ENCODE data around the gene CCNB3.
"Not testable (repeated sequence)": the region's sequence is repeated elsewhere in the genome, so short reads cannot be mapped to it uniquely, and the experiment has no call there.

The CCNB3 gene

GRCh38 chrX:50211510-50211909, 6.9 kb downstream of the CCNB3 start:
- DNase-seq (ENCODE audit: low spot score in 2 of 2) = no peak
- H3K27ac Mint-ChIP-seq = no peak overlapping the region

GRCh38 chrX:50281253-50281652, 76.7 kb downstream of the CCNB3 start:
- DNase-seq (ENCODE audit: low spot score in 2 of 2) = no peak
- Mint-ChIP-seq H3K4me1 (no peaks in the 10 kb centered on the region), H3K9me3 (no peaks in the 10 kb centered on the region), H3K36me3 (no peaks in the 10 kb centered on the region), H3K27ac (no peak overlapping the region), H3K4me3 (no peak overlapping the region)
- no peak for ATAC-seq

More at GRCh38 chrX:50211510-50211909, 6.9 kb downstream of the CCNB3 start:
- ATAC-seq = no peak
- Mint-ChIP-seq H3K9me3 (no peaks in the 10 kb centered on the region), H3K4me3 (no peak overlapping the region), H3K36me3 (no peaks in the 10 kb centered on the region), H3K4me1 (no peaks in the 10 kb centered on the region)

- DNase-seq (ENCODE audit: low spot score in 2 of 2) = no peak
- ATAC-seq = no peak
- H3K9me3 Mint-ChIP-seq = no peaks in the 10 kb centered on the region
- no peaks in the 10 kb centered on the region for H3K36me3 Mint-ChIP-seq
- H3K27ac Mint-ChIP-seq = no peak overlapping the region
- no peak overlapping the region for H3K4me3 Mint-ChIP-seq
- no peaks in the 10 kb centered on the region for H3K4me1 Mint-ChIP-seq
Measured at GRCh38 chrX:50327235-50327634, 122.7 kb downstream of the CCNB3 start.

- not testable (repeated sequence) for H3K4me1 Mint-ChIP-seq; H3K36me3 Mint-ChIP-seq; H3K9me3 Mint-ChIP-seq; H3K27ac Mint-ChIP-seq; ATAC-seq; H3K4me3 Mint-ChIP-seq; DNase-seq (ENCODE audit: low spot score in 2 of 2)
Measured at GRCh38 chrX:50332668-50333067, 128.1 kb downstream of the CCNB3 start.

- DNase-seq (ENCODE audit: low spot score in 2 of 2) = no peak
- Mint-ChIP-seq H3K4me1 (no peaks in the 10 kb centered on the region), H3K4me3 (no peak overlapping the region), H3K36me3 (no peaks in the 10 kb centered on the region), H3K27ac (no peak overlapping the region), H3K9me3 (no peaks in the 10 kb centered on the region)
- ATAC-seq = no peak
Measured at GRCh38 chrX:50333308-50333707, 128.7 kb downstream of the CCNB3 start.

- DNase-seq (ENCODE audit: low spot score in 2 of 2) (no peak), ATAC-seq (no peak)
- no peak overlapping the region for H3K4me3 Mint-ChIP-seq
- H3K36me3 Mint-ChIP-seq = no peaks in the 10 kb centered on the region
- no peak overlapping the region for H3K27ac Mint-ChIP-seq
- no peaks in the 10 kb centered on the region for H3K4me1 Mint-ChIP-seq
- no peaks in the 10 kb centered on the region for H3K9me3 Mint-ChIP-seq
Measured at GRCh38 chrX:50343917-50344316, 139.4 kb downstream of the CCNB3 start.

- H3K4me3 Mint-ChIP-seq = no peak overlapping the region
- ATAC-seq (no peak), DNase-seq (ENCODE audit: low spot score in 2 of 2) (no peak)
- H3K27ac Mint-ChIP-seq = no peak overlapping the region
- H3K36me3 Mint-ChIP-seq = no peaks in the 10 kb centered on the region
- H3K9me3 Mint-ChIP-seq = no peaks in the 10 kb centered on the region
- no peaks in the 10 kb centered on the region for H3K4me1 Mint-ChIP-seq
Measured at GRCh38 chrX:50372966-50373365, 168.4 kb downstream of the CCNB3 start.

- Mint-ChIP-seq H3K4me3 (no peak overlapping the region), H3K9me3 (no peaks in the 10 kb centered on the region)
Measured at GRCh38 chrX:50375481-50376267, 171.1 kb downstream of the CCNB3 start.

GRCh38 chrX:50381729-50382415, 177.3 kb downstream of the CCNB3 start:
- no peaks in the 10 kb centered on the region for H3K36me3 Mint-ChIP-seq
- no peak overlapping the region for H3K4me3 Mint-ChIP-seq
- ATAC-seq = no peak
- DNase-seq (ENCODE audit: low spot score in 2 of 2) = no peak
- no peaks in the 10 kb centered on the region for H3K4me1 Mint-ChIP-seq
- H3K27ac Mint-ChIP-seq = no peak overlapping the region
- no peaks in the 10 kb centered on the region for H3K9me3 Mint-ChIP-seq

More at GRCh38 chrX:50375481-50376267, 171.1 kb downstream of the CCNB3 start:
- no peak for DNase-seq (ENCODE audit: low spot score in 2 of 2)
- H3K36me3 Mint-ChIP-seq = no peaks in the 10 kb centered on the region
- ATAC-seq = no peak
- H3K27ac Mint-ChIP-seq = no peak overlapping the region
- no peaks in the 10 kb centered on the region for H3K4me1 Mint-ChIP-seq

GRCh38 chrX:50386520-50386919, 182.0 kb downstream of the CCNB3 start:
- no peaks in the 10 kb centered on the region for H3K4me1 Mint-ChIP-seq
- no peak for ATAC-seq
- H3K4me3 Mint-ChIP-seq = no peak overlapping the region
- no peaks in the 10 kb centered on the region for H3K36me3 Mint-ChIP-seq
- no peak overlapping the region for H3K27ac Mint-ChIP-seq
- no peak for DNase-seq (ENCODE audit: low spot score in 2 of 2)
- no peaks in the 10 kb centered on the region for H3K9me3 Mint-ChIP-seq

- Mint-ChIP-seq H3K27ac (no peak overlapping the region), H3K4me3 (no peak overlapping the region)
Measured at GRCh38 chrX:50393902-50394301, 189.3 kb downstream of the CCNB3 start.

More at GRCh38 chrX:50393902-50394301, 189.3 kb downstream of the CCNB3 start:
- no peaks in the 10 kb centered on the region for H3K9me3 Mint-ChIP-seq
- DNase-seq (ENCODE audit: low spot score in 2 of 2) = no peak
- H3K4me1 Mint-ChIP-seq = no peaks in the 10 kb centered on the region
- no peaks in the 10 kb centered on the region for H3K36me3 Mint-ChIP-seq
- ATAC-seq = no peak
